GM18519 (cell line): ENCODE results near the gene CDC5L.
"Not testable (repeated sequence)": the region's sequence is repeated elsewhere in the genome, so short reads cannot be mapped to it uniquely, and the experiment has no call there.

Experiments
- ATAC-seq: cut with Tn5 transposase; IDR thresholded peaks from one replicate; pipeline ENCODE4 v1.9.1; 2021; ENCODE audit warnings: mild to moderate bottlenecking, moderate library complexity; ENCODE audit not compliant: unreplicated experiment, low FRiP score

CDC5L gene

GRCh38 chr6:44449181-44449580, 61.7 kb downstream of the CDC5L start:
- ATAC-seq: not testable (repeated sequence)

- no peak for ATAC-seq
Observed at GRCh38 chr6:44451803-44452695, 64.5 kb downstream of the CDC5L start.

GRCh38 chr6:44452725-44453124, 65.2 kb downstream of the CDC5L start:
- no peak for ATAC-seq

GRCh38 chr6:44453146-44453545, 65.6 kb downstream of the CDC5L start:
- ATAC-seq: no peak

GRCh38 chr6:44454198-44454597, 66.7 kb downstream of the CDC5L start:
- ATAC-seq: no peak

- ATAC-seq: no peak
Observed at GRCh38 chr6:44456070-44456965, 68.8 kb downstream of the CDC5L start.

- no peak for ATAC-seq
Observed at GRCh38 chr6:44456966-44457292, 69.4 kb downstream of the CDC5L start.

GRCh38 chr6:44457596-44457995, 70.1 kb downstream of the CDC5L start:
- ATAC-seq: no peak

- no peak for ATAC-seq
Observed at GRCh38 chr6:44458551-44458950, 71.0 kb downstream of the CDC5L start.

- ATAC-seq: no peak
Observed at GRCh38 chr6:44462335-44462734, 74.8 kb downstream of the CDC5L start.

- ATAC-seq: no peak
Observed at GRCh38 chr6:44462797-44463727, 75.6 kb downstream of the CDC5L start.

- ATAC-seq: no peak
Observed at GRCh38 chr6:44463728-44464450, 76.4 kb downstream of the CDC5L start.

- ATAC-seq: no peak
Observed at GRCh38 chr6:44464527-44465310, 77.2 kb downstream of the CDC5L start.

- no peak for ATAC-seq
Observed at GRCh38 chr6:44466955-44467354, 79.4 kb downstream of the CDC5L start.

GRCh38 chr6:44468835-44469234, 81.3 kb downstream of the CDC5L start:
- no peak for ATAC-seq

- ATAC-seq: no peak
Observed at GRCh38 chr6:44470115-44470464, 82.6 kb downstream of the CDC5L start.

GRCh38 chr6:44470746-44471145, 83.2 kb downstream of the CDC5L start:
- no peak for ATAC-seq

GRCh38 chr6:44471271-44471981, 83.9 kb downstream of the CDC5L start:
- no peak for ATAC-seq
